HG02981 (cell line): ENCODE measurements around the gene LPAR5.
A peak's percentile ranks its signal among the peaks of the same experiment; 100 is the strongest.
"Not testable (repeated sequence)": the region's sequence is repeated elsewhere in the genome, so short reads cannot be mapped to it uniquely, and the experiment has no call there.

Source experiments
- ATAC-seq: cut with Tn5 transposase; IDR thresholded peaks from one replicate; pipeline ENCODE4 v1.9.1; 2021; ENCODE audit warnings: mild to moderate bottlenecking, moderate library complexity; ENCODE audit not compliant: unreplicated experiment

Gene LPAR5

GRCh38 chr12:6607751-6608591 is 27.8 kb downstream of the LPAR5 start:
- peak; percentile 36 for ATAC-seq

GRCh38 chr12:6606331-6607131 is 29.2 kb downstream of the LPAR5 start:
- ATAC-seq = no peak

- no peak for ATAC-seq
Observed at GRCh38 chr12:6605421-6606330, 30.1 kb downstream of the LPAR5 start.

- ATAC-seq = no peak
Observed at GRCh38 chr12:6604259-6605029, 31.3 kb downstream of the LPAR5 start.

- ATAC-seq = no peak
Observed at GRCh38 chr12:6603095-6603567, 32.6 kb downstream of the LPAR5 start.

GRCh38 chr12:6602526-6602925 is 33.2 kb downstream of the LPAR5 start:
- no peak for ATAC-seq

- not testable (repeated sequence) for ATAC-seq
Observed at GRCh38 chr12:6595673-6596072, 40.1 kb downstream of the LPAR5 start.

GRCh38 chr12:6592087-6592486 is 43.7 kb downstream of the LPAR5 start:
- no peak for ATAC-seq

GRCh38 chr12:6586569-6586968 is 49.2 kb downstream of the LPAR5 start:
- ATAC-seq = not testable (repeated sequence)

GRCh38 chr12:6584293-6584692 is 51.5 kb downstream of the LPAR5 start:
- no peak for ATAC-seq

- no peak for ATAC-seq
Observed at GRCh38 chr12:6582959-6583358, 52.8 kb downstream of the LPAR5 start.

- ATAC-seq = no peak
Observed at GRCh38 chr12:6582196-6582595, 53.6 kb downstream of the LPAR5 start.

- no peak for ATAC-seq
Observed at GRCh38 chr12:6575648-6576047, 60.1 kb downstream of the LPAR5 start.

- ATAC-seq = no peak
Observed at GRCh38 chr12:6574576-6575295, 61.0 kb downstream of the LPAR5 start.

- no peak for ATAC-seq
Observed at GRCh38 chr12:6573001-6573400, 62.8 kb downstream of the LPAR5 start.

GRCh38 chr12:6570264-6570887 is 65.4 kb downstream of the LPAR5 start:
- ATAC-seq = no peak

- ATAC-seq = no peak
Observed at GRCh38 chr12:6569786-6570185, 66.0 kb downstream of the LPAR5 start.

GRCh38 chr12:6569312-6569711 is 66.4 kb downstream of the LPAR5 start:
- ATAC-seq = no peak
